Measurements from ENCODE around the gene SEC24D.
A peak's percentile ranks its signal among the peaks of the same experiment; 100 is the strongest.

Gene SEC24D

GRCh38 chr4:118714682-118715081, 121.2 kb downstream of the SEC24D start:
- DNase-seq: no peak

GRCh38 chr4:118712872-118713271, 123.1 kb downstream of the SEC24D start:
- DNase-seq: no peak

- DNase-seq: no peak
Measured at GRCh38 chr4:118711052-118711451, 124.9 kb downstream of the SEC24D start.

- no peak for DNase-seq
Measured at GRCh38 chr4:118703118-118703517, 132.8 kb downstream of the SEC24D start.

GRCh38 chr4:118684873-118685811, 150.8 kb downstream of the SEC24D start, which contains the start of gene METTL14:
Gene METTL14 (plus strand): TSS chr4:118685392. CDS start chr4:118685535, 143 bp downstream.
- DNase-seq: peak; percentile 79

GRCh38 chr4:118683513-118683912, 152.4 kb downstream of the SEC24D start:
- no peak for DNase-seq

GRCh38 chr4:118682928-118683327, 153.0 kb downstream of the SEC24D start:
- no peak for DNase-seq

- no peak for DNase-seq
Measured at GRCh38 chr4:118680808-118681207, 155.1 kb downstream of the SEC24D start.

GRCh38 chr4:118676128-118676527, 159.8 kb downstream of the SEC24D start:
- no peak for DNase-seq
